BJ (cell line): ENCODE results near the gene SETD3. TPM values are rescaled to one million over a fixed set of nuclear protein-coding genes. Genes with fewer than 3 reads are reported as not detected.
A peak's percentile ranks its signal among the peaks of the same experiment; 100 is the strongest.

Source experiments
- CTCF ChIA-PET: fragments of 350-600 bp; formaldehyde crosslinking; extraction: SDS; loops from one replicate; lab custom pipeline; 2021; ENCODE audit warnings: antibody characterized with exemption, inconsistent platforms; lab: Yijun Ruan, JAX
- POLR2A ChIA-PET: fragments of 300-600 bp; sonication (Branson Sonifier 250); formaldehyde crosslinking; extraction: SDS; loops from one replicate; lab custom pipeline; 2021; ENCODE audit warnings: antibody characterized with exemption; lab: Charles Lee
- DNase-seq: peaks from one replicate; pipeline ENCODE4 v3.0.0-alpha.2; 2011; ENCODE audit warnings: low read depth
- H3K27me3 ChIP-seq: 2 replicates; pipeline ENCODE4 v1.6.0; 2011; ENCODE audit warnings: low read length; ENCODE audit not compliant: control insufficient read depth, insufficient read depth
- H3K36me3 ChIP-seq: 2 replicates; pipeline ENCODE4 v1.5.1; 2011; ENCODE audit warnings: low read length; ENCODE audit not compliant: control insufficient read depth, insufficient read depth
- H3K4me3 ChIP-seq: 2 replicates; pipeline ENCODE4 v1.5.1; 2011; ENCODE audit warnings: low read depth, mild to moderate bottlenecking, control low read depth, low read length
- CTCF ChIP-seq: IDR thresholded peaks from 2 replicates; pipeline ENCODE4 v1.5.1; 2011; ENCODE audit warnings: low read depth, mild to moderate bottlenecking, control low read depth, inconsistent platforms, low read length, moderate library complexity; ENCODE audit not compliant: insufficient read depth
- polyA plus RNA-seq: library from polyadenylated mRNA; depleted of rRNA; stranded (reverse); fragments of >200 nt; gene quantifications from 2 replicates; pipeline ENCODE4 v1.2.3, GENCODE V29; 2011

SETD3 gene
- polyA plus RNA-seq, 1 experiment: 20.2 TPM

DNA sequence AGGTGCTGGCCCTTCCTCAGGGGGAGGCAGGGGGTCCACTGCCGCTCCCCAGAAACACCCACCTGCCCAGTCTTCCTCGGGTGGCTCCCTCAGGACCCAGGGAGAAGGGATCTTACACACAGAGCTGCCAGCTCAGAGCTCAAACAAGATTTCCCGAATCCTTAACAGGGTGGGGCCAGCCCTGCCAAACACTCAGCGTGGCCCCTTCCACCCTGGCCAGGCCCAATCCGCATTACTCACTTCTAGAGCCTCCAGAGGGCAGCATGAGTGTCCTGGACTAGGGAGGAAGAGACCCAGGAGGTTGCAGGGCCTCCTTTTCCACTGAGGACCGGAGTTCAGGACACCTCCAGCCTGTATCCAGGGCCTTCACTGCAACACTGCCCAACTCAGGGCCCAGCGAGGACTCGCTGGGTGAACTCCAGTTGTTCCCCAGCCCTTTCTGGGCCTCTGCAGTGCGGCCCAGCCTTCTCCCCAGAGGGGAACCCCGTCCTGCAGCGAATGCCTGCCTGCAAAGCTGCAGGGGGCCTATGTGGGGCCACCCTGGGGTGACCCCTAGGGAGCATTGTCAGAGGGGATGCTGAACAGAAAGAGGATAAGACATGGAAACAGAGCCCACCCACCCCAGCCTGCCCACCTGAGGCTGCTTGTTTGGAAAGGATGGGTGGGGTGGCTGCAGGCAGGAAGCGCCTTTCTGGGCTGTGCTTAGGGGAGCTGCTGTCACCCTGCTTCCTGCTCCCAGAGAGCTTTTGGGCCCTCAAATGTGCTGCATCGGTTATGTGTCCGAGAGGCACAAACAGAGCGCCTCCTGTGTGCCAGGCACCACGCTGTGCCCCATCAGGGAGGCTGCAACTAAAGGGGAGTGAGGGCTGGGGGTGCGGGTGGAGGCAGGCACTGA is 44.4 kb upstream of the SETD3 start:
- POLR2A ChIA-PET: no interaction called here
- Histone ChIP-seq H3K4me3 (no peak overlapping the region), H3K27me3 (no peaks in the 10 kb centered on the region), H3K36me3 (no peaks in the 10 kb centered on the region; the same call in 1 of the 2 replicates)
- TF ChIP-seq CTCF: peak; percentile 59
- DNase-seq: no peak
- CTCF ChIA-PET: interaction anchor here (0.7 to 6.0 kb wide), 8 partner anchors 49 to 102 kb away, joined by 3 to 49 read pairs (median 5); partner anchors contain the start of gene CCDC85C

GRCh38 chr14:99524091-99524661 is 43.5 kb upstream of the SETD3 start:
- Histone ChIP-seq H3K27me3 (no peaks in the 10 kb centered on the region), H3K36me3 (no peaks in the 10 kb centered on the region; the same call in 1 of the 2 replicates), H3K4me3 (no peak overlapping the region)
- CTCF ChIA-PET: interaction anchor here (0.7 to 6.0 kb wide), 11 partner anchors 14 to 112 kb away, joined by 3 to 49 read pairs (median 4); partner anchors contain the start of gene CCDC85C
- POLR2A ChIA-PET: no interaction called here
- no peak for TF ChIP-seq CTCF
- DNase-seq: no peak

DNA sequence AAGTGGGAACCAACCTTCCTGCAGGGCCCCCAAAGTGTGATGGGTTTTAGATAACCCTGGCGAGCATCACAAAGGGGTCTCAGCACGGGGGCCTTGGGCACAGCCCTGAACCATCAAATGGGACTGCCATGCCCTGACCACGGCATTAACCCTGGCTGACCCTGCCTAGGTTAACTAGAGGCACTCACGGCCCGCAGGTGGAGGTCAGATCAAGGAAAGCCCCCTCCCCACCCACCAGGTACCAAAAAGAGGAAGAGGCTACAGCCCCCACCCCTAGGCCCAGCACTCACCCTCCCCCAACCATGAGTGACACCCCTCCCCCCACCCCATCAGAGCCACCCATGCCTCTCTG is 43.0 kb upstream of the SETD3 start:
- no peak for DNase-seq
- H3K36me3 ChIP-seq: no peaks in the 10 kb centered on the region; the same call in 1 of the 2 replicates
- TF ChIP-seq CTCF: no peak
- H3K4me3 ChIP-seq: no peak overlapping the region
- no peaks in the 10 kb centered on the region for H3K27me3 ChIP-seq
- ChIA-PET POLR2A (no interaction called here), CTCF (interaction anchor here (0.8 to 6.0 kb wide), 10 partner anchors 14 to 120 kb away, joined by 3 to 49 read pairs (median 4); partner anchors contain the start of gene CCDC85C)

- ChIA-PET CTCF (interaction anchor here (0.8 to 6.0 kb wide), 10 partner anchors 15 to 356 kb away, joined by 3 to 49 read pairs (median 3); no protein-coding TSS in a partner anchor), POLR2A (no interaction called here)
- TF ChIP-seq CTCF: no peak
- Histone ChIP-seq H3K27me3 (no peaks in the 10 kb centered on the region), H3K36me3 (no peaks in the 10 kb centered on the region; the same call in 1 of the 2 replicates), H3K4me3 (no peak overlapping the region)
- DNase-seq: no peak
Measured at GRCh38 chr14:99522934-99523703, 42.5 kb upstream of the SETD3 start.
